Forelimb muscle (tissue), 1 donor: ENCODE results near the gene SEMA5A. TPM values are rescaled to one million over a fixed set of nuclear protein-coding genes. Genes with fewer than 3 reads are reported as not detected.

ENCODE experiments used
- DNase-seq: peaks from one replicate; pipeline ENCODE4 v3.0.0-alpha.2; 2013; ENCODE audit warnings: low read depth
- polyA plus RNA-seq: library from polyadenylated mRNA; unstranded; fragments of 120-200 nt; gene quantifications from one replicate; pipeline ENCODE4 v1.2.1, GENCODE V29; 2013; ENCODE audit not compliant: insufficient read length

Gene SEMA5A, protein sequence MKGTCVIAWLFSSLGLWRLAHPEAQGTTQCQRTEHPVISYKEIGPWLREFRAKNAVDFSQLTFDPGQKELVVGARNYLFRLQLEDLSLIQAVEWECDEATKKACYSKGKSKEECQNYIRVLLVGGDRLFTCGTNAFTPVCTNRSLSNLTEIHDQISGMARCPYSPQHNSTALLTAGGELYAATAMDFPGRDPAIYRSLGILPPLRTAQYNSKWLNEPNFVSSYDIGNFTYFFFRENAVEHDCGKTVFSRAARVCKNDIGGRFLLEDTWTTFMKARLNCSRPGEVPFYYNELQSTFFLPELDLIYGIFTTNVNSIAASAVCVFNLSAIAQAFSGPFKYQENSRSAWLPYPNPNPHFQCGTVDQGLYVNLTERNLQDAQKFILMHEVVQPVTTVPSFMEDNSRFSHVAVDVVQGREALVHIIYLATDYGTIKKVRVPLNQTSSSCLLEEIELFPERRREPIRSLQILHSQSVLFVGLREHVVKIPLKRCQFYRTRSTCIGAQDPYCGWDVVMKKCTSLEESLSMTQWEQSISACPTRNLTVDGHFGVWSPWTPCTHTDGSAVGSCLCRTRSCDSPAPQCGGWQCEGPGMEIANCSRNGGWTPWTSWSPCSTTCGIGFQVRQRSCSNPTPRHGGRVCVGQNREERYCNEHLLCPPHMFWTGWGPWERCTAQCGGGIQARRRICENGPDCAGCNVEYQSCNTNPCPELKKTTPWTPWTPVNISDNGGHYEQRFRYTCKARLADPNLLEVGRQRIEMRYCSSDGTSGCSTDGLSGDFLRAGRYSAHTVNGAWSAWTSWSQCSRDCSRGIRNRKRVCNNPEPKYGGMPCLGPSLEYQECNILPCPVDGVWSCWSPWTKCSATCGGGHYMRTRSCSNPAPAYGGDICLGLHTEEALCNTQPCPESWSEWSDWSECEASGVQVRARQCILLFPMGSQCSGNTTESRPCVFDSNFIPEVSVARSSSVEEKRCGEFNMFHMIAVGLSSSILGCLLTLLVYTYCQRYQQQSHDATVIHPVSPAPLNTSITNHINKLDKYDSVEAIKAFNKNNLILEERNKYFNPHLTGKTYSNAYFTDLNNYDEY
- 27.1 TPM for polyA plus RNA-seq

GRCh38 chr5:9545992-9546851, at the start of gene SEMA5A:
SEMA5A (minus strand) TSS chr5:9546075; CDS start chr5:9379946, 166,129 bp downstream.
- DNase-seq = no peak

- no peak for DNase-seq
These were observed 49.0 kb upstream of the SEMA5A start for GRCh38 chr5:9594913-9595312.

DNA sequence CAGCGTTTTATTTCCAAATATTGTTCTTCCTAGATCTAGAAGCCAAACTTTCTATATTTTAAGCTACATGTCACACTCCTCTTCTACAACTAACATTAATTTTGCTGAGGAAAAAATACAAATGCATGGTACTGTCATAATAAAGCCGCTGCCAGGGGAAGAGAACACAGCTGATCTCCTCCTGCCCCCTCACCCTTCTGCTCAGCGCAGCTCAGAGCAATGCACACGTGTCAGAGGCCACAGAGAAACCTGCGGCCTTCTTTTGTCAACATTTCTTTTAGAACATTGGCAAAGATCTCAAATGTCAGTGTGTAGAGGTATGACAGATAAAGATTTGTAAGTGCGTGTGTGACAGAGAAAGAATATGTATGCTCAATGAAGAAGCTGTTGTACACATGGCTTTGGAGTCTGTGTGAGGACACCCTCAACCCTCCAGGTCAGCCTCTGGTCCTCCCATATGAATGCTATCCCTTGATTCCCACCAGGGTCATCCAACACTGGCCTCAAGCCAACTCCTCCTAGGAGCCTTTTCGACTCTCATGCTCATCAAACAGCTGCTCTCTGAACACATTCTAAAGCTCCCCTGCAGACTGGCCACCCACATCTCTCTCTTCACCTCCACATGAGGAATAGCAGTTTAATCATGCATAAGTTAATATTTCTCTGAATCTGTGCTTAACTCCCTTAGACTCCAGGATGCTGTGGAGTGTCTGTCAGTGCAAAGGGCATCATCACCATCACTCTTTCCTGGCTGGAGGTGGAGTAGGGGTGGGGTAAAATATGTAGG, 43.4 kb upstream of the SEMA5A start:
- DNase-seq = no peak

DNA sequence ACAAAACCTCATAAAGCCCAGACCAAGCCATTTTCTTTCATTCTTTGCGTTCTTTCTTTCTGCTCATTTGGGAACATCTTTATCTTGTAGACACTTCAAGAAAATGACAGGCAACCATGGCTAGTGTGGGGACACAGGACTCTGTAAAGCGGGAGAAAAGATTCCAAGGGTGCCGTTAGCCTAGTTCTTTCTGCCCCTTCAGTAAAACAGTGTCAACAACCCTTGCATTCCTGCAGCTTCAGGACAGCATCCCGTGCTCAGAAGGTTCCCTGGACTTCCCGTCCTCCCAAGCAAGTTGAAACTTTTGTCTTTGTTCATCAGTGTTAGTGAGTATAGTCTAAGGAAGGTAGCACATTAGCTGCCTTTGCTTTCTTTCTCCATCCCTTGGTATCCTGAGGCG, 42.4 kb upstream of the SEMA5A start:
- no peak for DNase-seq

- no peak for DNase-seq
These were observed 41.3 kb upstream of the SEMA5A start for GRCh38 chr5:9587135-9587534.

GRCh38 chr5:9582406-9582805, 36.5 kb upstream of the SEMA5A start:
- no peak for DNase-seq

DNA sequence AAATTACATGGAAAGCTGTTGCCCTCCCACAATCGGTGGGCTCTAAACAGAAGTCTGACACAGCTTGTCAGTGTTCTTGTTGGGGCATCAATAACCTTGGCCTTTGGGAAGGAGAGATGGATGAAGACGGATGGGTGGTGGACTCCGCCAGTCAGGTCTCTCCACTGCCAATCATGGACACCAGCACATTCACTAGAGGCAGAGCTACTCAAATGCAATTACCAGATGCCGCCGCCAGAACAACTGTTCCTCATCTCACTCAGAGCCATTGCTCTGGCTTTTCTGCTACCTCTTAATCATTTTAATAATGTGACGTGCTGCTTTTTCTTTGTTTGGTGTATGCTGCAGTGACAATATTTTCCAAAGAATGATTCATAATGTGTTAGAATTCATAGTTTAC, 27.9 kb upstream of the SEMA5A start:
- no peak for DNase-seq

DNA sequence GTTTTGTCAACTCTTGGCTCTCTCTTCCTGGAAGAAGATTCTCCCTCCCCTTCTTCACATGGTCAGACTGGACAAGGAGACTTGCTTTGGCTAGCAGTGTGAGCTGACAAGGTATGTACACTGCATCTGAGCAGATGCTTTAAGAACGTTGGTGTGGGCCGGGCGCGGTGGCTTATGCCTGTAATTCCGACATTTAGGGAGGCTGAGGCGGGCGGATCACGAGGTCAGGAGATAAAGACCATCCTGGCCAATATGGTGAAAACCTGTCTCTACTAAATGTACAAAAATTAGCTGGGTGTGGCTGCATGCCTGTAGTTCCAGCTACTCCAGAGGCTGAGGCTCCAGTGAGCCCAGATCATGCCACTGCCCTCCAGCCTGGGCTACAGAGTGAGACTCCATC, 26.4 kb upstream of the SEMA5A start:
- no peak for DNase-seq

GRCh38 chr5:9570876-9571275, 25.0 kb upstream of the SEMA5A start:
- DNase-seq = no peak

- DNase-seq = no peak
These were observed 21.2 kb upstream of the SEMA5A start for GRCh38 chr5:9567039-9567438.

DNA sequence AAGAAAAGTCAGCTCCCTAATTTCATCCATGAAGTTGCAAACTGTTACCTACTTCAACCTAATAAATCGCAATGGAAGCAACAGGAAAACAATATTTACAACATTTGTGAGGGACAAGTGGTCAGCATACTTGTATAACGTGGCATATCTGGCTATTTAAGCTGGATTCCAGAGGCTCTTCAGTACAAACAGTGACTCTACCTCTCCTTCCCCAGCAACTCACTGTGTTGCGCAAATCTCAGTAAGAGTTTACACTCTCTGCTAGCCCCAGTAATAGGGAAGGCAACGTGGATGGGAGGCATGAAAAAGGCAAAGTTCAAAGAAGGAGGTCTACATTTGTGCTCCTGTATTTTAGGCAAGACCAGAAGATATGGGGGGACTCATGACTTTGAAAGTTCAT, 18.9 kb upstream of the SEMA5A start:
- DNase-seq = no peak

DNA sequence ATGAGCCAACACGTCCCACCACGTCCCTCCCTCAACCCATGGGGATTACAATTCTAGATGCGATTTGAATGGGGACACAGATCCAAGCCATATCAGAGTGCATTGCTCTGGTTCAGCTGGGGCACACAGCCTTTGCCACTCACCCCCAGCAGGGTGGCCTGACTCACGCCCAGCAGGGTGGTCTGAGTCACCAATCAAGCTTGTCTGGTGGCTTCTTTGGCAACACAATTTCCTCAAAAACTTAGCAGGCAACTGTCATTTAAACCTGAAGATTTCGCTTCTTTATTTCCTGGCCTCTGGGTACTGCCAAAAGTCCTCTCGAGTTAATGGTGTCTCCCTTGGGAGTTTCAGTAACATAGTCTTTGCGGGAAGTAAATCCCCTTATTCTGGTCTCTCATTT, 16.3 kb upstream of the SEMA5A start:
- DNase-seq = no peak

- DNase-seq = no peak
These were observed 14.1 kb upstream of the SEMA5A start for GRCh38 chr5:9559965-9560364.

DNA sequence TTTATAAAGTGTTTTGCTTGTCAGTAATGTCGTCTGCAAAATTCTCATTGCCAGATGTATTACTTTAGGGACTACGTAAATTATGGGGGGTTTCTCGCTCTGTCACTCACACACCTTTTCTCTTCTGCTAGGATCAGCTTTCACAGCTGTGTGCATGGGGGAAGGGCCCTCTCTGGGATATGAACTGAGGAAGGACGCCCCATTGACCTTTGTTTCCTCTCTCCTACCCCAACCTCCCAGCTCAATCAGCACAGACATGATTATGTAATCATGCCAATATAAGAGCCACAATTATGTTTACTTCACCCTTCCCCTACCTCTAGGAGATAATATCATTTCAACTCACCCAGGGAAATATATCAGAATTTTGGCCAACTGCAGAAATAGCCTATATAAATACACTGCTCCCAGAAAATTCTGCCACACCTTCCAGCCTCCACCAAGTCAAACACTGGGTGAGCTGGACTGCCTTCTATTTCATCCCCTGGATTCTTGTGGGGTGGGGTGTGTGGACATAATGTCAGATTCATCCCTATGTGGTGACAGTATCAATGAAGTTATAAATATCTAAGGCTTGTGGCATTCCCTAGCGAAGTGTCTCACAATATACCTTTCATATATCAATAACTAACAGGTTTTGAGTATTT, 12.6 kb upstream of the SEMA5A start:
- no peak for DNase-seq

GRCh38 chr5:9557696-9558095, 11.8 kb upstream of the SEMA5A start:
- DNase-seq = no peak

GRCh38 chr5:9555961-9556360, 10.1 kb upstream of the SEMA5A start:
- no peak for DNase-seq

DNA sequence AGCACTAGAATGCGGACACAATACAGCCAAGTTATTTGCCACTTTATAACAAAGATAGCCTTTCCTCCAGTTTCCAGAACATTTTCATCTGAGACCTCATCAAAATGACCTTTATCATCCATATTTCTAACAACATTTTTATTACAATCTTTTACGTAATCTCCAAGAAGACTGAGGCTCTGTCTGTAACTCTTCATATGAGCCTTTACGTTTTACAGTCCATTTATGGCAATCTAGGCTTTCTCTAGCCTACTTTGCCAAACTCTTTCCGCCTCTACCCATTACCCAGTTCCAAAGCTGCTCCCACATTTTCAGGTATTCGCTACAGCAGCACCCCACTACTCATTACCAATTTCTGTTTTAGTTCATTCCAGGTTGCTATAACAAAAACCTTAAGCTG, 8.2 kb upstream of the SEMA5A start:
- no peak for DNase-seq

DNA sequence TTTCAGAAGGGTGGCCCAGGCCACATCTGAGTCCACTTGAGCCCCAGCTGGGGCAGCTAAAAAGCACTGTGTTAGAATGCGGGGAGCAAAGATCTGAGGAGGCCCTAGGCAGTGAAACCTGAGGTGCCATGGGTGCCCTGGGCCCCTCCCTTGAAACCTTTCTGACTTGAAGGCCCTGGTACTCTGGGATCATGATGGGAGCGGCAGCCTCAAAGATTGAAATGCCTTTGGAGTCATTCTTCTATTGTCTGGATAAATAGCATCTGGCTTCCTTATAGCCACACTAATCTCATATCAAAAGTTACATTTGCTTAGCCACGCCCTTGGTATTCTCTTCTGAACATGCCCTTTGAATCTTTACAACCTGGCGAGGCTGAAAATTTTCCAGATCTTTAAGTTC, 7.7 kb upstream of the SEMA5A start:
- no peak for DNase-seq

GRCh38 chr5:9551567-9552537, 6.0 kb upstream of the SEMA5A start:
- no peak for DNase-seq
